HG03520 (cell line): Measurements from ENCODE around the gene ATRN.
"Not testable (repeated sequence)": the region's sequence is repeated elsewhere in the genome, so short reads cannot be mapped to it uniquely, and the experiment has no call there.

Experiments used
- ATAC-seq: cut with Tn5 transposase; IDR thresholded peaks from one replicate; pipeline ENCODE4 v1.9.1; 2021; ENCODE audit warnings: mild to moderate bottlenecking, moderate library complexity; ENCODE audit not compliant: unreplicated experiment

ATRN gene

DNA sequence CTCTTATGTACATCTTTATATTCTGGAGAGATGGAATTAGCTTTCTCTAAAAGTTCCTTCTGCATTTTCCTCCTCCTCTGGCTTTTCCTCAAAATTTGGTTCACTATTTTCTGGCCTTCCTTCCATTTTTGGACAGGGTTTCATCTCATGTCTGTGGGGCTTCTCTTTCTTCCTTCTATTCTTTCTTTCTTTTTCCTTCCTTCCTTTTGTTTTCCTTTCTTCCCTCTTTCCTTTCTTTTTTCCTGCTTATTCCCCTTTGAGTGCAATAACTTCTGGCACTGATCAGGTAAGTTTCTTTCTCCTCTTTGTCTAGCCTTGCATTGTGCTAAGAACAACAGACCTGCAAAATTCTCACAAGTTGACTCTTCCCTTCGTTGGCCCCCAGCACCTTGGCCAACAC lies 5.5 kb upstream of the ATRN start:
- no peak for ATAC-seq

DNA sequence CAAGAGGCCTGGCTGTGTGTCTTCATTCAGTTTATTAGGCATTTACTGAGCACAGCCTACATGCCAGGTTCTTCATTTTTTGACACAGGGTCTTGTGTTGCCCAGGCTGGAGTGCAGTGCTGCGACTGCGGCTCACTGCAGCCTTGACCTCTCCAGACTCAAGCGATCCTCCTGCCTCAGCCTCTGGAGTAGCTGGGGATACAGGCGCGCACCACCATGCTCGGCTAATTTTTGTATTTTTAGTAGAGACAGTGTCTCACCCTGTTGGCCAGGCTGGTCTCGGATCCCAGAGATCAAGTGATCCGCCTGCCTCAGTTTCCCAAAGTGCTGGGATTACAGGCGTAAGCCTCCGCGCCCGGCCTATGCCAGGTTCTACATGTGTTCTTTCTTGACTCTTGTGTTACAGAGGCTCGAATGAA lies 601 bp upstream of the ATRN start:
- no peak for ATAC-seq

DNA sequence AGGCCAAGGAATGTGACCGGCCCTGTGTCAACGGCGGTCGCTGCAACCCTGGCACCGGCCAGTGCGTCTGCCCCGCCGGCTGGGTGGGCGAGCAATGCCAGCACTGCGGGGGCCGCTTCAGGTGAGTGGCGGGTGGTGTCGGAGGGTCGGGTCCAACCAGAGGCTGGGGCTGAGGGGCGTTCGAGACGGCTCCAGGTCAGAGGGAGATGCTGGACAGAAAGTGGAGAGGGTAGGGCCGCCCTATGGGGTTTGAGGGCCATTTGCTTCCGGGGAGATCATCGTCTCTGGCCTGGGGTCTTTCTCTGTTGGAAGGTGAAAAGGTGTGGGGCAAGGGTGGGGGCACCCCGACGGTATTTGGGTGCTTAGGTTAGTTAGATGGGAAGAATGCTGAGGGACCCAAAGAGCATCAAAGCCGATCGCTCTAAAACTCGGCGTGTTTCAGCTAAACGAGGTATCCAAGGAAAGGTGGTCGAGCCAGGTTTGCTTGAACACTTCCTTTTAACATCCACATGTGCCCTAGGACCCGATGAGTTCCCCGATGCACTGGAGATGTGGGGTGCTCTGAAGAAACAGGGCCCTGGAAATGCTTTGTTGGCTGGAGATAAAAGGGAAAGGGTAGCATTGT lies 691 bp downstream of the ATRN start:
- ATAC-seq: no peak

DNA sequence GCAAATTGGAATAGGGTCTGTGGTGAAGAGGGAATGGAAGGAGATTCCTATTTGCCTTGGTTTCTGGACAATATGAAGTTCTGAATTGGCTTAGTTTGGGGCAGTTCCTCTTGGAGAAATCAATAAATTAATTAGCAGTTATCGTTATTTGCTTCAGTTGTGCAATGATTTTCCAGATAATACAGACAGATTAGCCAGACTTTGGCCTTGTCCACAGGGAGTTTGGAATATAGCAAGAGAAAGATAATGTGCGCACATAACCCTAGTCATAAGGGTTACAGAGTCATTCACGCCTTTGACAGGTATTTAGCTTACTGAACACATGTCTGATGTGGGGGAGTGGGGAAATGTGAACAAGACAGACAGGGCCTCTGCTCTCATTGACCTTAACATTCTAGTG lies 1.3 kb downstream of the ATRN start:
- no peak for ATAC-seq

DNA sequence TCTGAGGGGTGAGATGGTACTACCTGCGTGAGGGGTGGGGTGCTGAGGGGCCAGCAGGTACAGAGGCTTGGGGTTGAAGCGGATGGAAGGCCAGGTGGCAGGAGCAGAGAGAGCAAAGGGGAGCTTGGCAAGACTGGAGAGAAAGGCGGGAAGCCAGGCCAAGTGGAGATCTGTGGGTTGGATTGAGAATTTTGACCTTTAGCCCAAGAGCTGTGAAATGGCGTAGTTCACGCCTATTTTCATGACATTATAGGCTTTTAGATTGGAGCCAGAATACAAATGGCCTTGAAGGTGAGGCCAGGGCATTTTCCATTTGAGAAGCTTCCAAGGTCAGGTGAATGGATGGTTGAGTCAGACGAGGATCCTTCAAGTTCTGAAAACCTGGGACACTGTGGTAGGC lies 2.5 kb downstream of the ATRN start:
- no peak for ATAC-seq

- no peak for ATAC-seq
Measured at GRCh38 chr20:3473944-3474343, 3.1 kb downstream of the ATRN start.

DNA sequence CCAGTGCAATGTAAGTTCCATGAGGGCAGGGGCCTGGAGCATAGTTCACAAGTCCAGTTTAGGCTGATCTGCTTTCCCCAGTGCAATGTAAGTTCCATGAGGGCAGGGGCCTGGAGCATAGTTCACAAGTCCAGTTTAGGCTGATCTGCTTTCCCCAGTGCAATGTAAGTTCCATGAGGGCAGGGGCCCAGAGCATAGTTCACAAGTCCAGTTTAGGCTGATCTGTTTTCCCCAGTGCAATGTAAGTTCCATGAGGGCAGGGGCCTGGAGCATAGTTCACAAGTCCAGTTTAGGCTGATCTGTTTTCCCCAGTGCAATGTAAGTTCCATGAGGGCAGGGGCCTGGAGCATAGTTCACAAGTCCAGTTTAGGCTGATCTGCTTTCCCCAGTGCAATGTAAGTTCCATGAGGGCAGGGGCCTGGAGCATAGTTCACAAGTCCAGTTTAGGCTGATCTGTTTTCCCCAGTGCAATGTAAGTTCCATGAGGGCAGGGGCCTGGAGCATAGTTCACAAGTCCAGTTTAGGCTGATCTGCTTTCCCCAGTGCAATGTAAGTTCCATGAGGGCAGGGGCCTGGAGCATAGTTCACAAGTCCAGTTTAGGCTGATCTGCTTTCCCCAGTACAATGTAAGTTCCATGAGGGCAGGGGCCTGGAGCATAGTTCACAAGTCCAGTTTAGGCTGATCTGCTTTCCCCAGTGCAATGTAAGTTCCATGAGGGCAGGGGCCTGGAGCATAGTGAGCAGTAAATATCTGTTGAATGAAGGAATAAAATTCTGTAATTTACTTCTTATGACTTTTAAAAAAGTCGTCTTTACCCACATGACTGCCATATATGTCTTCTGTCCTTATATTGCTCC lies 6.4 kb downstream of the ATRN start:
- ATAC-seq: not testable (repeated sequence)

DNA sequence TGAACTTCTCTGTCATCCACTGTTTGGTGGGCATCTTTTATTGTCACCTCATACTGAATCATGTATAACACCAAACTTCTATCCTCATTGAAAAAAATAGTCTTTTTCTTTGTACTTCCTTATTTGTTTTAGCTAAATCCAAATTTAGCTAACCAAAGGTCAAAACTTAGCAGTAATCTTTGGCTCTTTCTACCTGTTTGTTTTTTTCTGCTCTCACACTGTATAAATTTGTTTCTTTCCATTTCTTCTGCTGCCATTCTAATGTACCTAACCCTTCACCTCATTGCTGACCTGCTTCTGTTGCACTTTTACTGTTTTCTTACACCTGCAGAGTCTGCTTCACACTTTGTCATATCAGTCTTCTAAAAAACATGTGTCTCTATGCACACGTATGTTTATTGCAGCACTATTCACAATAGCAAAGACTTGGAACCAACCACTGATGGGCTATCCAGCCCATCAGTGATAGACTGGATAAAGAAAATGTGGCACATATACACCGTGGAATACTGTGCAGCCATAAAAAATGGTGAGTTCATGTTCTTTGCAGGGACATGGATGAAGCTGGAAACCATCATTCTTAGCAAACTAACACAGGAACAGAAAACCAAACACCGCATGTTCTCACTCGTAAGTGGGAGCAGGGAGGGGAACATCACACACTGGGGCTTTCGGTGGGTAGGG lies 7.2 kb downstream of the ATRN start:
- ATAC-seq: no peak

DNA sequence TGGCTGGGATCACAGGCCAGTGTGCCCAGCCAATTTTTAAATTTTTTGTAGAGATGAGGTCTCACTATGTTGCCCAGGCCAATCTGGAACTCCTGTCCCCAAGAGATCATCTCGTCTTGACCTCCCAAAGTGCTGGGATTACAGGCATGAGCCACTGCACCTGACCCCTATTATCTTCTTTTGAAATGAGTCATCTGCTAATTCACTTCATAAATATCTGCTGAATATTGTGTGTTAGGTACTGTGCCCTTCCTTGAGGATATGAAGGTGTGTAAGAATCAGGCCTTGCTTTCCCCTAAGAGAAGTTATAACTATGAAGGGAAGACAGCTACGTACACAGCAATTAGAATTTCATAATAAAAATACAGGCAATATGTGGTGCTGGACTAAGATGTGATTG lies 8.2 kb downstream of the ATRN start:
- ATAC-seq: no peak

DNA sequence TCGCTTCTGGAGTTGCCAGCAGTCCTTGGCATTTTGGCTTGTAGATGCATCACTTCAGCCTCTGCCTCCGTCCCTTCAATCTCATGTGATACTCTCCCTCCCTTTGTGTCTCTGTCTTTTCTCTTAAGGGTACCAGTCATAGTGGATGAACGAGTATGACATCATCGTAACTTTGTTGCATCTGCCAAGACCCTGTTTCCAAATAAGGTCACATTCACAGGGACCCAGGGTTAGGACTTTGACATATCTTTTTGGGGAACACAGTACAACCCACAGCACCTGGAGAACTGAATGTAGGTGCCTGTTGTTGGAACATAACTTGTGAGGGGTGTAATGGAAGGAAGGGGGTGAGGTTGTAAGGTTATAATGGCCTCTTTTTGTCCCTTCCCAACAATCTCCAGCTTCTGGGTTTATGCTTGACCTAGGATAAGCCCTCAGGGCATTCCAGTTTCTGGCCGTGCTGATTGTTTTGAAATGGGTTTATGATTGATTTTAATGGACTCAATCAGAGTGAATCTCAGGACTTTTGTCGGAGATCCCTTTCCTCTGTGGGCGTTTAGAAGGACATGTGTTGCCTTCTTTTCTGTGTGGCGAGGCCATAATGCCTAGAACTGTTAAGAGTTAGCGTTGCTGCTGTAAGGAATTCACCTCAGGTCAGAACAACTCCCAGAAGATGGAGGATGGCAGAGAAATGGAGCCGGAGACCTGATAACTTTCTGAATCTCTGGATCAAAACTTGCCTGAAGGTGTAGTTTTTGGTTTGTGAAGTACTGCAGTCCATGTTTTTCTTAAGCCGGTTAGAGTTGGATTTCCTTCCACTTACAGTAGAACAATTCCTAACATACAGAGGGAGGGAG lies 9.2 kb downstream of the ATRN start:
- no peak for ATAC-seq

DNA sequence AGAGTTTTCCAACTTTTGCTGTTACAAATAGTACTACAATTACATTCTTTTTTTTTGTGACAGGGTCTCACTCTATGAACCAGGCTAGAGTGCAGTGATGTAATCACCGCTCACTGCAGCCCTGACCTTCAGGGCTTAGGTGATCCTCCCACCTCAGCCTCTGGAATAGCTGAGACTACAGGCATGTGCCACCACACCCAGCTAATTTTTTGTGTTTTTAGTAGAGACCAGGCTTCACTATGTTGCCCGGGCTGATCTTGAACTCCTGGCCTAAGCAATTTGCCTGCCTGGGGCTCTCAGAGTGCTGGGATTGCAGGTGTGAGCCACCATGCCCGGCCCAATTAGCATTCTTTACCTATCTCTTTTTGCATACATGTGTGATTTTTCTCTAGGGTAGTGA lies 12.5 kb downstream of the ATRN start:
- no peak for ATAC-seq

GRCh38 chr20:3483784-3484183 lies 13.0 kb downstream of the ATRN start:
- no peak for ATAC-seq

DNA sequence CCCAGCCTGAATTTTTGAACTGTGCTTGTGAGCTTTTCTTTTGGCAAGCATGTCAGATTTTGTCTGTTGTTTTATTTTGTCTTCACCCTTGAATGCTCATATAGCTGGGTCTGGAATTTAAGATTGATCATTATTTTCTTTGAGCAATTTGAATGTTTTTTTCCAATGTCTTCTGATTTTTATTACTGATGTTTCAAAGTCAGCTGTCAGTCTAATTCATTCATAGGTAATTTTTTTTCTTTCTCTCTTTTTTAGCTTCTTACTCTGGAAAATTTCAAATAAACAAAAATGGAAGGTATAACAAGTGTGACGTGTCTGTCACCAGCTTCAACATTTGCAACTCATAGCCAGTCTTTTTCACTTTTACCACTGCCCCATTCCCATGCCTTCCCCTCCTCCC lies 15.1 kb downstream of the ATRN start:
- ATAC-seq: no peak

DNA sequence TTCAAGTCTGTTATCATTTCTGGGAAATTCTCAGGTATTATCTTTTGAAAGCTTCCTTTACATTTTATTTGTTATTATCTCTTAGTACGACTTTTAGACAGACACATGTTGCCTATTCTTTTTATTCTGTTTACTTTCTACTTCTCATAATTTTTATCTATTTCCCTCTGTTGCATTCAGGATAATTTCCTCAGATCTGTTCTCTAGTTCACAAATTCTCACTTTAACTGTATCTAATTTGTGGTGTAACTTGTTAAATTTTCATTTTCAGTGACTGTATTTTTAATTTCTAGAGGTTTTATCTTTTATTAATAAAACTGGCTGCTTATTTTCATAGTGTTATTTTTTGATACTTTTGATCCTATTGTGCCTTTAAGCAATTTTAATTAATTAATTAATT lies 16.0 kb downstream of the ATRN start:
- no peak for ATAC-seq

GRCh38 chr20:3492669-3493068 lies 21.9 kb downstream of the ATRN start:
- no peak for ATAC-seq

DNA sequence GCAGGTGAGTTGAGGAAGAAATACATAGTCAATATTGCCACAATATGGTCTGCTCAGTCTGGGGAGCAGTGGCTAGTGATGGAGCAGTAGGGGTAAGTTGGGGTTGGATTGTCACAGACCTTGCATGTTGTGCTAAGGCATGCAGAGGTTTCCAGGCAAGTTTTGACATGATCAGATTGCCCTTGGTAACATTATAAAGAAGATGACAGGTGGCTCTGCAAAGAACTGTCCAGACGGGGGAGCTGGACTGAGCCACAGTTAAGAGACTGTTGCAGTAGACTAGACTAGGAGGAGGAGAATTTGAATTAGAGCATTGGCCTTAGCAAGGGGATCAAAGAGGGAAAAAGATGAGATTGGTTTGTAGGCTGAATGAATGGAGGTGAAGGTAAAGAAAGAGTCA lies 23.4 kb downstream of the ATRN start:
- ATAC-seq: no peak

- no peak for ATAC-seq
Measured at GRCh38 chr20:3502878-3503277, 32.1 kb downstream of the ATRN start.

- no peak for ATAC-seq
Measured at GRCh38 chr20:3505148-3505547, 34.3 kb downstream of the ATRN start.

DNA sequence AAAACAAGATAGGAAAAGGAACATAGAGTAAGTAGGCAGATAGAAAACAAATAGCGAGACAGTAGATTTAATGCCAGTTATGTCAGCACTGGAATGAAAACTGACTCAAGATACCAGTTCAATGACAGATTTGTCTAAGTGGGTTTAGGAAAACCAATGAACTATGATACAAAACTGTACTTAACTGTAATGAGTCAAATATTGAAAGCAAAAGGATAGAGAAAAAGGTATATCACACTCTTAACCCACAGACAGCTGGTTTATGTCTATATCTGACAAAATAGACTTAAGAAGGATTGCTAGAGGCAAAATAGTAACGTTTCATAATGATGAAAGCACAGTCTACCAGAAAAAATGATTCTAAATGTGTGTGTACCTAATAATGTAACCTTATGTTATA lies 38.2 kb downstream of the ATRN start:
- ATAC-seq: no peak

- no peak for ATAC-seq
Measured at GRCh38 chr20:3510110-3510509, 39.3 kb downstream of the ATRN start.

DNA sequence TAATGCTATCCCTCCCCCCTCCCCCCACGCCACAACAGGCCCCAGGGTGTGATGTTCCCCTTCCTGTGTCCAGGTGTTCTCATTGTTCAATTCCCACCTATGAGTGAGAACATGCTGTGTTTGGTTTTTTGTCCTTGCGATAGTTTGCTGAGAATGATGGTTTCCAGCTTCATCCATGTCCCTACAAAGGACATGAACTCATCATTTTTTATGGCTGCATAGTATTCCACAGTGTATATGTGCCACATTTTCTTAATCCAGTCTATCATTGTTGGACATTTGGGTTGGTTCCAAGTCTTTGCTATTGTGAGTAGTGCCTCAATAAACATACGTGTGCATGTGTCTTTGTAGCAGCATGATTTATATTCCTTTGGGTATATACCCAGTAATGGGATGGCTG lies 41.4 kb downstream of the ATRN start:
- ATAC-seq: not testable (repeated sequence)
